ENCODE data around the gene CALD1.

The CALD1 gene

GRCh38 chr7:134789967-134790685 is 10.7 kb downstream of the CALD1 start:
- DNase-seq = no peak

DNA sequence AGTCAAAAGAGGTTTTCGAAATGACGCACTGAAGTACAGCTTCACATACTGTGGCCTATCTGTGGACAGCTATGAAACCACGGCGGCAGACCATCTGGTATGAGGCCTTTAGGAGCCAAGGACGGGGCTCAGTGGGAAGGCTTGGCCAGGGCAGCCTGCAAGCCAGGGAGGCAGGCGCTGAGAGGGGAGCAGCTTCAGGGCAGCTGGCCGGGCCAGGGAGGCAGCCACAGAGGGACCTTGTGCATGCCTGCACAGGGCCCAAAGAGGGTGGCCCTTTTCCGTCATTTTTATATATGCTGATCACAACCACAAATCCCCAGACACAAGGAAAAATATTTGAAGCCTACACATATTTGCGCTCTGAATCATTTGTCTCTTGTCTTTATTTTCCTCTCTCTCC is 13.5 kb downstream of the CALD1 start:
- DNase-seq = no peak

DNA sequence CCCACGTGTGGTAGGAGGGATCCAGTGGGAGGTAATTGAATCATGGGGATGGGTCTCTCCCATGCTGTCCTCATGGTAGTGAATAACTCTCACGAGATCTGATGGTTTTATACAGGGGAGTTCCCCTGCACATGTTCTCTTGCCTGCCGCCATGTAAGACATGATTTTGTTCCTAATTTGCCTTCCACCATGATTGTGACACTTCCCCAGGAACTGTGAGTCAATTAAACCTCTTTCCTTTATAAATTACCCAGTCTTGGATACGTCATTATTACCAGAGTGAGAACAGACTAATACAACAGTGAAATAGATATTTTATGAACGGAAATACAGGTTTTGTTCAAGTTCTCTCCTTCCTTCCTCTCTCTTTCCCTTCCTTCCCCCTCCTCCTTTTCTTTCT is 15.8 kb downstream of the CALD1 start:
- DNase-seq = no peak

- no peak for DNase-seq
These were observed 18.7 kb downstream of the CALD1 start for GRCh38 chr7:134798155-134798554.

DNA sequence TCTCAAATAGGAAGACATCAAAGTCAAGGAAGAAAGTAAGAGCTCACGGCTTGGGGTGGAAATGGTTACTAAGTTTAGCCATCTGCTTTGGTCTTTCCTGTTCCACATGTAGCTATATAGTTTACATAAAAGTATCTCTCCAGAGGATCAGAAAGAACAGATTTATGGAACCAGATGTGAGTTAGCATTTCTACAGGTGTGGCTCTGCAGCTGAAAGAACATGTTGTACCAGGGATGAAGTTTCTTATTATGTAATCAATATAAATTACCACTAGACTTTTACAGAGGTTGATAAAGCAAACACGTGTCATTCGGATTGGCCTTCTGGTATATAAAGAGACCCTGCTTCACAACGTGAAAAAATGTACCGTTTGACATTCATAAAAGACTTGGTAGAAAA is 19.9 kb downstream of the CALD1 start:
- no peak for DNase-seq

- no peak for DNase-seq
These were observed 23.3 kb downstream of the CALD1 start for GRCh38 chr7:134802762-134803161.

- DNase-seq = no peak
These were observed 24.9 kb downstream of the CALD1 start for GRCh38 chr7:134804351-134804750.

DNA sequence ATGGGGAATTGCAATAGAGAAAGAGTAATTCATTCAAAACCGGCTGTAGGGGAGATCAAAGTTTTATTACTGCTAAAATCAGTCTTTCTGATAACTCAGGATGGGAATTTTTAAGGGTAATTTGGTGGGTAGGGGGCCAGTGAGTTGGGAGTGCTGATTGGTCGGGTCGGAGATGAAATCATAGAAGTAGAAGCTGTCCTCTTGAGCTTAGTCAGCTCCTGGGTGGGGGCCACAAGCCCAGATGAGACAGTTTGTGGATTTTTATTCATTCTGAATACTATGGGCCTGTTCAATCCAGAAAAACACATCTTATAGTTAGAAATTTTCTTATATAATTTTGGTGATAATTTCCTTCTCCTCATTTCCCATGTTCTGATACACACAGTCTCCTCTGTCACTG is 25.4 kb downstream of the CALD1 start:
- DNase-seq = no peak

GRCh38 chr7:134806197-134806596 is 26.8 kb downstream of the CALD1 start:
- DNase-seq = no peak

DNA sequence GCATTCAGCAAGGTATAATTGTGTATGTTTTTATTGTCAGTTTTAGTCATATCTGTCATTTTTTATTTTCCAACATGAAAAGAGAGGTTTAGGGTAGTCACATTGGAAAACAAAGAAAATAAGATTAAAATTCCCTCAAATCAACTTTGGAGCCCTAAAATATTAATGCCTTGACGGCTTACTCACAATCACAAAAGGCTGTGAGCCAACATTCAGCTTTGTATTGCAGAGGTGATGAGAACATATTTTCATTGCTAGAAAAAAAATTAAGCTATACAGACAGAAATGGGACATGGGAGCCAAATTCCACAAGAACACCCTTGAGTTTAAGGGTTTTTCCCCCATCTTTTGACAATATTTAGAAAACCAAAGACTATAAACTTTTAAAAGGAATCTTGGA is 30.2 kb downstream of the CALD1 start:
- DNase-seq = no peak

- no peak for DNase-seq
These were observed 32.3 kb downstream of the CALD1 start for GRCh38 chr7:134811765-134812164.

DNA sequence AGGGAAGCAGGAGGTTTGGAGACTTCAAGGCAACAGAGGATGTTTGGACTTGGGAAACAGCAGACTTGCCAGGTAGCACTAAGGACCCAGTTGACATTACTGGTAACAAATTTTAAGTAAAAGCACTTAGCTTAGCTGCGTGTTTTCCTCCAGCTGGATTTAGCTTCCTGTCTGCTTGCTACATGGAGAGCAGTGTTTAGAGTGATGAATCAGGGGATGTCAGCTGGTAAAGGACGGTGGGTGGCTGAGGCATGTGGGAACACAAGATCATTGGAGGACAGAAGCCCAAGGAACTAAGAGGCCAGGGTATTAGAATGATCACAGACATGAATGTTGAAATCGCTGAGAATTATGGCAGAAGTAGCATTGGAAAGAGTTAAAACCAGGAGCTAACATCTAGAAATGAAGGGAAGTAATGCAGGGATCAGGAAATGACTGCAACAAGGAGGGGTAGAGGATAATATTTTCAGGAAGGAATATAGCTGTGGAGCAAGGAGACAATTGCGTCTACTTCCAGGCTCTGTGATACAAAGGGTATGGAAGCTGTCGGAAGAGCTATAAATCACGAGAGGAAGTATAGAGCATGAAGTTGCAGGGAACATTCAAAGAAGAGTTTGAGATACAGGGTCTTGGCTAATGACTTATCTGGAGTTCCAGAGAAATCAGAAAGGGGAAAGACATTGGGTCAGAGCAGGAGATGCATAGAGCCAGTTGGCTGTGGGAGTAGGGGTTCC is 34.4 kb downstream of the CALD1 start:
- DNase-seq = no peak

GRCh38 chr7:134814730-134815364 is 35.4 kb downstream of the CALD1 start:
- no peak for DNase-seq

DNA sequence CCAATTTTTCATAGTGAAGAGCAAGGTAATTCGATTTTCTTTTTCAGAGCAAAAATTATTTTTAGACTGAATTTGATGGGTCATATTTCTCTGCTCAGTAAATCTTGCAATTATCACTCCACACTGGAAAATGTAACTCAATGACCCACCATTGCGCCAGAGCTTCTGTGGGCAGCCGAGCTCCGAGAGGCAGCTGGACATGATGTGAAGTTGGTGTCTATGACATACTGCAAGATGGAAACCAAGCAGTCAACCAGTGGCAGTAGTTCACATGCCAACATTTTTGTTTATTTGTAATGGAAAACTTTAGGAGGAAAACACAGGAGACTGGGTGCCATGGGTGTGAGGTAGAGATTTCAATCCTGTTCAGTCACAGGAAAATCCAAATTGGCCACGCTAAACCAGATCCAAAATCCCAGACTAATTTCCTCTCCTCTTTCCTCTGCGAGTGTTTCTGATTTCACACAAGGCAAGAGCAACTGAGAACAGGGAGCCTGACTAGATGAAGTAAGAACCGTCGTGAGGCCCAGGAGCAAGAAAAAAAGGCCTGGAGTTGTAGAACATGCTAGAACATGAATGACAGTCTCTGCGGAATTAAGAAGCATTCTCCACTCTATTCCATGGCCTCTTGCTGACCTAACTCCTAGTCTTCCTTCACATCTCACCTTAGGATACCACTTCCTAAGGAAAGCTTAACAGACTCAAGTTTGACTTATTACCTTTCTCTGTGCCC is 39.3 kb downstream of the CALD1 start:
- no peak for DNase-seq

GRCh38 chr7:134819401-134819800 is 40.0 kb downstream of the CALD1 start:
- no peak for DNase-seq

GRCh38 chr7:134820295-134820694 is 40.9 kb downstream of the CALD1 start:
- no peak for DNase-seq

- no peak for DNase-seq
These were observed 41.3 kb downstream of the CALD1 start for GRCh38 chr7:134820778-134821177.

DNA sequence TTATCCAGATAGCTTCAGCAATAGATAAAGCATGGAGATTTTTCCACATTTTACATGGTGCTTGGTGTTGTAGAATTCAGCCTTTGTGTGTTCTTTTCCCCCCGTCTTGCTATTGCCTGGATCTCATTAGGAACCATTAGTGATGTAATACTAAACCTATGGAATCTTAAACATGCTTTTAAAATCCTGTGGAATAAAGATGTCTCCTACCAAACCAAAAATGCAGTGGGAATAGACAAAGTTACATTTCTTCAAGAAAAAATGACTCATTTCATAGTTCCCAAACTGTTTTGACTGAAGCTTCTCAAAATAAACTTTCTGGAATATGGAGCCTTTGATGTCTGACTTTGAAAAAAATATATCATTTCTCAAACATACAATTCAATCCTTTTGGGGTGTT is 44.0 kb downstream of the CALD1 start:
- DNase-seq = no peak

DNA sequence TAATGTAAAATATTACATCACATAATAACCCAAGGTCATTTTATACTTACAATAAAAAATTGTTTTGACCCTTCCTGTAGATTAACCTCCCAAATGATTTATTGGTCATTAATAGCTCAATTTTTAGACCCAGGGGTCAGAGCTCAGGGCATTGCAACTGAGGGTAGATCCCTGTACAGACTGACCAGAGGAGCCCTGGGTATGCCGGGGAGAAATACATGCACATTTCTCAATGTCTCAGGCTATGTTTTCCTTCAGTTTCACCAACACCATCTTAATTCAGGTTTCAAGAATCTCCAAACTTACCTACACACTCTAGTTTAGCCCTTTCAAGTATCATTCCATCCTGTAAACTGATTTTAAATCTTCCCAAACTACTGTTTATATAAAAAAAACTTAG is 46.2 kb downstream of the CALD1 start:
- no peak for DNase-seq

DNA sequence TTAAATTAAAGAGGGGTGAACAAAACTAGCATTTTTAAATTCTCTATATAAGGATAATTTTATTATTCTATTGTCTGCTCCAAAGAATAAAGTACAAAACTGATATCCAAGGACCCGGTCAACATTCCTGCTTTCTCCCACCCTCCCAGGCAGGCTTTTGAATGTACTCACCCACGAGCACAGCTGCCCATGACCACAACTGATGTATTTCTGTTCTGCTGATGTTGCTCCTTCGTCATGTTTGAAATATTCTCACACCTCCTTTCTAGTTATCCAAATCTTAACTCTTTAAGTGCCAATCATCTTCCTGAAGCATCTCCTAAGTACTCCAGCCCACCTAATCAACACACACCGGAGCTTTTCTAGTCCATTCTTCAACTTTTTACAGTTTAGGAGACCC is 46.7 kb downstream of the CALD1 start:
- DNase-seq = no peak

DNA sequence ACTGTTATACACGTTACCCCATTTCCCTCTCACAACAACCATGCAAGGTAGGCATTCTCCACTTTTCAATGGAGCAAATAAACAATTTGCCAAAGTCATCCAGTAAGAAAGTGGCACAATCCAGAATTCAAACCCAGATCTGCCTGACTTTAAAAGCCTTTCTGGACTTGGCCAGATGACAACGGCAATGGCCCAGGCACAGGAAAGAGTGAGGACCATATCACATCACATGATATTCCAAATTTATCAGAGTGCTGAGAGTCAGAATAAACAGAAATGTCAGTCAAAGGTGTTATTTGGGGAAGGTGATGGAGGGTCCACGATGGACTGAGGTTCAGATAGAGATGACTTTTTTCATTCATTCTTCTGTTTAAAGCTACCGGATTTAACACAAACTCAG is 48.0 kb downstream of the CALD1 start:
- DNase-seq = no peak

DNA sequence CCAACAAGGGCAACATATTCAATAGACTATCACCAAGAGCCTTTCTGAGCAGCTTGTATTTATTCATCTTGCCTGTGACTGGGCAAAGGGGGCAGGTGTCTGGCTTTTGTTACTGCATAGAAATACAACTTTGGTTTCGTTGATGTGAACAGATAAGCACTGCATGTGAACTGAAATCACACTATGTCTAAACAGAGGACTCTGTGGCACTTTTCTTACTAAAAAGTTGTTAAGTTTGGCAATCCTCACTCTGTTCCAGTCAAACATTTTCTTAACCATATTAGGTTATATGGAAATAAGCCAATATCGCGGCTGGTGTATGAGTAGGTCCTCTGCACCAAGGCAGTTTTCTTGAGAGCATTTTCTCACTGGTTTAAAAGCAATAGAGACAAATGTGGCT is 48.5 kb downstream of the CALD1 start:
- DNase-seq = no peak

DNA sequence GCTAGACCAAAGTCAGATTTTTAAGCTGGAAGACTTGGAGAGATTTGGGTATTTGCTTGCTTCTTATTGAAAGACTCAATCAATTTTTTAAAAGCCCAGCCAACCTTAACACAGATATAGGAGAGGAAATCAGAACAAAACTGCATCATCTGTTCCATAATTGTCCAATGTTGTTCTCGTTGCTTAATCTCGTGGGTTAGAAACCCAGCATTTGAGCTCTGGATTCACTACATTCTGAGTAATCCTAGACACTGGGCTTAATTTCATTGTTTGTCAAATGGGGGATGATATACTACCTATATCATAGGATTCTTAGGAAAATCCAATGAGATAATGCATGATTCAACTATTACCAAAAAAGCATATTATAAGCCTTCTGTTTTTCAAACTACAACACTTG is 48.9 kb downstream of the CALD1 start:
- DNase-seq = no peak

Data from activated CD8-positive, alpha-beta memory T cell treated with anti-CD3 and anti-CD28 coated beads for 24 hours (primary cell).